ENCODE measurements around the gene PRKCB.

The PRKCB gene

DNA sequence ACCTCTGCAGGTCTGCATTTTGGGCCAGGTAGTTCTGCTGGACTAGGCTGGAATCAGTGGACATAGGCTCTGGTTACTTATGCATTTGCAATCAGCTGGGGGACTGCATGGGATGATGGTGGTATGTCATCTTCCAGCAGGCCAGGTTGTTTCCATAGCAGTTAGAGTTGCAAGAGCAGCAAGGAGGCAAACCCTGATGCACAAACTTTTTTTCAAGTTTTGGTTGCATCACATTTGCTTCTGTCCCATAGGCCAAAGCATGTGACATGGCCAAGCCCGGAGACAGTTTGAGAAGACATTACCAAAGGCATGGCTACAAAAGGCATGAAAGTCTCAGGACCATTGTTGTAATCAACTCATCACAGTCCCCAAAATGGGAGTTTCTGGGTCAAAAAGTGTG is 58.2 kb downstream of the PRKCB start:
- no peak for TF ChIP-seq REPIN1 (tag by site-specific recombination; IDR thresholded peaks at IDR 0.05; ENCODE audit: low read depth)
- no peak for TF ChIP-seq ZNF16 (tag by site-specific recombination; IDR thresholded peaks at IDR 0.05; ENCODE audit: low read depth)
- TF ChIP-seq, protein P1, sequence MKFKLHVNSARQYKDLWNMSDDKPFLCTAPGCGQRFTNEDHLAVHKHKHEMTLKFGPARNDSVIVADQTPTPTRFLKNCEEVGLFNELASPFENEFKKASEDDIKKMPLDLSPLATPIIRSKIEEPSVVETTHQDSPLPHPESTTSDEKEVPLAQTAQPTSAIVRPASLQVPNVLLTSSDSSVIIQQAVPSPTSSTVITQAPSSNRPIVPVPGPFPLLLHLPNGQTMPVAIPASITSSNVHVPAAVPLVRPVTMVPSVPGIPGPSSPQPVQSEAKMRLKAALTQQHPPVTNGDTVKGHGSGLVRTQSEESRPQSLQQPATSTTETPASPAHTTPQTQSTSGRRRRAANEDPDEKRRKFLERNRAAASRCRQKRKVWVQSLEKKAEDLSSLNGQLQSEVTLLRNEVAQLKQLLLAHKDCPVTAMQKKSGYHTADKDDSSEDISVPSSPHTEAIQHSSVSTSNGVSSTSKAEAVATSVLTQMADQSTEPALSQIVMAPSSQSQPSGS (tag by site-specific recombination; IDR thresholded peaks at IDR 0.05; ENCODE audit: low read depth) = no peak
- TF ChIP-seq ZNF114 (tag by site-specific recombination; IDR thresholded peaks at IDR 0.05) = no peak
- TF ChIP-seq, protein P2, sequence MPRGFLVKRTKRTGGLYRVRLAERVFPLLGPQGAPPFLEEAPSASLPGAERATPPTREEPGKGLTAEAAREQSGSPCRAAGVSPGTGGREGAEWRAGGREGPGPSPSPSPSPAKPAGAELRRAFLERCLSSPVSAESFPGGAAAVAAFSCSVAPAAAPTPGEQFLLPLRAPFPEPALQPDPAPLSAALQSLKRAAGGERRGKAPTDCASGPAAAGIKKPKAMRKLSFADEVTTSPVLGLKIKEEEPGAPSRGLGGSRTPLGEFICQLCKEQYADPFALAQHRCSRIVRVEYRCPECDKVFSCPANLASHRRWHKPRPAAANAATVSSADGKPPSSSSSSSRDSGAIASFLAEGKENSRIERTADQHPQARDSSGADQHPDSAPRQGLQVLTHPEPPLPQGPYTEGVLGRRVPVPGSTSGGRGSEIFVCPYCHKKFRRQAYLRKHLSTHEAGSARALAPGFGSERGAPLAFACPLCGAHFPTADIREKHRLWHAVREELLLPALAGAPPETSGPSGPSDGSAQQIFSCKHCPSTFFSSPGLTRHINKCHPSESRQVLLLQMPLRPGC (tag by site-specific recombination; IDR thresholded peaks at IDR 0.05) = no peak
- TF ChIP-seq GLI4 (tag by site-specific recombination; IDR thresholded peaks at IDR 0.05) = no peak
- no peak for TF ChIP-seq ZNF157 (tag by site-specific recombination; IDR thresholded peaks at IDR 0.05)
- TF ChIP-seq ZNF670 (tag by site-specific recombination; IDR thresholded peaks at IDR 0.05; ENCODE audit: low read depth) = no peak
- TF ChIP-seq, protein P3, sequence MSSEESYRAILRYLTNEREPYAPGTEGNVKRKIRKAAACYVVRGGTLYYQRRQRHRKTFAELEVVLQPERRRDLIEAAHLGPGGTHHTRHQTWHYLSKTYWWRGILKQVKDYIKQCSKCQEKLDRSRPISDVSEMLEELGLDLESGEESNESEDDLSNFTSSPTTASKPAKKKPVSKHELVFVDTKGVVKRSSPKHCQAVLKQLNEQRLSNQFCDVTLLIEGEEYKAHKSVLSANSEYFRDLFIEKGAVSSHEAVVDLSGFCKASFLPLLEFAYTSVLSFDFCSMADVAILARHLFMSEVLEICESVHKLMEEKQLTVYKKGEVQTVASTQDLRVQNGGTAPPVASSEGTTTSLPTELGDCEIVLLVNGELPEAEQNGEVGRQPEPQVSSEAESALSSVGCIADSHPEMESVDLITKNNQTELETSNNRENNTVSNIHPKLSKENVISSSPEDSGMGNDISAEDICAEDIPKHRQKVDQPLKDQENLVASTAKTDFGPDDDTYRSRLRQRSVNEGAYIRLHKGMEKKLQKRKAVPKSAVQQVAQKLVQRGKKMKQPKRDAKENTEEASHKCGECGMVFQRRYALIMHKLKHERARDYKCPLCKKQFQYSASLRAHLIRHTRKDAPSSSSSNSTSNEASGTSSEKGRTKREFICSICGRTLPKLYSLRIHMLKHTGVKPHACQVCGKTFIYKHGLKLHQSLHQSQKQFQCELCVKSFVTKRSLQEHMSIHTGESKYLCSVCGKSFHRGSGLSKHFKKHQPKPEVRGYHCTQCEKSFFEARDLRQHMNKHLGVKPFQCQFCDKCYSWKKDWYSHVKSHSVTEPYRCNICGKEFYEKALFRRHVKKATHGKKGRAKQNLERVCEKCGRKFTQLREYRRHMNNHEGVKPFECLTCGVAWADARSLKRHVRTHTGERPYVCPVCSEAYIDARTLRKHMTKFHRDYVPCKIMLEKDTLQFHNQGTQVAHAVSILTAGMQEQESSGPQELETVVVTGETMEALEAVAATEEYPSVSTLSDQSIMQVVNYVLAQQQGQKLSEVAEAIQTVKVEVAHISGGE (tag by site-specific recombination; conservative IDR thresholded peaks at IDR 0.05; ENCODE audit: low read depth) = no peak
- no peak for TF ChIP-seq ZNF292 (tag by site-specific recombination; IDR thresholded peaks at IDR 0.05; ENCODE audit: borderline replicate concordance, low read depth)
- no peak for TF ChIP-seq HOXD13 (CRISPR knock-in tag; IDR thresholded peaks at IDR 0.05; ENCODE audit: borderline replicate concordance)
- CTCF ChIA-PET = interaction anchor here (0.7 to 1.0 kb wide), 3 partner anchors 9 to 17 kb away, joined by 3 to 6 read pairs (median 3); no protein-coding TSS in a partner anchor
- Histone ChIP-seq H3K9me3 (ENCODE audit: control insufficient read depth, insufficient read depth, low read depth, low read length) (no peaks in the 10 kb centered on the region), H3K4me1 (ENCODE audit: control insufficient read depth, insufficient read depth, low read length) (no peaks in the 10 kb centered on the region), H3K36me3 (ENCODE audit: control insufficient read depth in 2 of 2, insufficient read depth in 1 of 2, low read length in 2 of 2) (no peaks in the 10 kb centered on the region), H3K4me3 (ENCODE audit: low read depth, low read length) (no peak overlapping the region), H3K27ac (ENCODE audit: extremely low read depth, low read depth, low read length) (no peak overlapping the region)
- POLR2A ChIA-PET = no interaction called here

DNA sequence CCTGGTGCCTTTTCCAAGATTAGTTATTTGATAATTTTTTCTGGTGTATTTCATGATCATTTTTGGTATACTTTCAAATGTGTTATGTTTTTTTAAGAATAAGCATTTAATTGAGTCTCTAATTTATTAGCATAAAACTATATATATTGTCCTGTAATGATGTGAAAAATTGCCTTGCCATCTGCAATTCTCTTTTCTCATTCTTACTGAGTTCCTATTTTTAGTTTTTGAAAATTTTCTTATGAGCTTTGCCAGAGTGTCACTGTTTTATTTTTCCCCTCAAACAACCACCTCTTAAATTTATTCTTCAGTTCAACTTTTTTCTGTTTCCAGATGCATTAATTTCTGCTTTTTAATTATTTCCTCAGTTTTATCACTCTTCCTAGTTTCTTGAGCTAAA is 59.3 kb downstream of the PRKCB start:
- Histone ChIP-seq H3K4me1 (ENCODE audit: control insufficient read depth, insufficient read depth, low read length) (no peaks in the 10 kb centered on the region), H3K27ac (ENCODE audit: extremely low read depth, low read depth, low read length) (no peak overlapping the region), H3K9me3 (ENCODE audit: control insufficient read depth, insufficient read depth, low read depth, low read length) (no peaks in the 10 kb centered on the region), H3K4me3 (ENCODE audit: low read depth, low read length) (no peak overlapping the region), H3K36me3 (ENCODE audit: control insufficient read depth in 2 of 2, insufficient read depth in 1 of 2, low read length in 2 of 2) (no peaks in the 10 kb centered on the region)
- POLR2A ChIA-PET = interaction anchor here (0.5 kb wide), 1 partner anchor 28 kb away, joined by 4 read pairs; no protein-coding TSS in a partner anchor
- CTCF ChIA-PET = no interaction called here
- TF ChIP-seq SCRT1 (tag by site-specific recombination; IDR thresholded peaks at IDR 0.05; ENCODE audit: borderline replicate concordance) = no peak
- no peak for TF ChIP-seq ZNF510 (tag by site-specific recombination; IDR thresholded peaks at IDR 0.05; ENCODE audit: insufficient replicate concordance)
- TF ChIP-seq, protein P4, sequence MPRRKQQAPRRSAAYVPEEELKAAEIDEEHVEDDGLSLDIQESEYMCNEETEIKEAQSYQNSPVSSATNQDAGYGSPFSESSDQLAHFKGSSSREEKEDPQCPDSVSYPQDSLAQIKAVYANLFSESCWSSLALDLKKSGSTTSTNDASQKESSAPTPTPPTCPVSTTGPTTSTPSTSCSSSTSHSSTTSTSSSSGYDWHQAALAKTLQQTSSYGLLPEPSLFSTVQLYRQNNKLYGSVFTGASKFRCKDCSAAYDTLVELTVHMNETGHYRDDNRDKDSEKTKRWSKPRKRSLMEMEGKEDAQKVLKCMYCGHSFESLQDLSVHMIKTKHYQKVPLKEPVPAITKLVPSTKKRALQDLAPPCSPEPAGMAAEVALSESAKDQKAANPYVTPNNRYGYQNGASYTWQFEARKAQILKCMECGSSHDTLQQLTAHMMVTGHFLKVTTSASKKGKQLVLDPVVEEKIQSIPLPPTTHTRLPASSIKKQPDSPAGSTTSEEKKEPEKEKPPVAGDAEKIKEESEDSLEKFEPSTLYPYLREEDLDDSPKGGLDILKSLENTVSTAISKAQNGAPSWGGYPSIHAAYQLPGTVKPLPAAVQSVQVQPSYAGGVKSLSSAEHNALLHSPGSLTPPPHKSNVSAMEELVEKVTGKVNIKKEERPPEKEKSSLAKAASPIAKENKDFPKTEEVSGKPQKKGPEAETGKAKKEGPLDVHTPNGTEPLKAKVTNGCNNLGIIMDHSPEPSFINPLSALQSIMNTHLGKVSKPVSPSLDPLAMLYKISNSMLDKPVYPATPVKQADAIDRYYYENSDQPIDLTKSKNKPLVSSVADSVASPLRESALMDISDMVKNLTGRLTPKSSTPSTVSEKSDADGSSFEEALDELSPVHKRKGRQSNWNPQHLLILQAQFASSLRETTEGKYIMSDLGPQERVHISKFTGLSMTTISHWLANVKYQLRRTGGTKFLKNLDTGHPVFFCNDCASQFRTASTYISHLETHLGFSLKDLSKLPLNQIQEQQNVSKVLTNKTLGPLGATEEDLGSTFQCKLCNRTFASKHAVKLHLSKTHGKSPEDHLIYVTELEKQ (tag by site-specific recombination; IDR thresholded peaks at IDR 0.05; ENCODE audit: borderline replicate concordance) = no peak
- no peak for TF ChIP-seq ZNF404 (tag by site-specific recombination; IDR thresholded peaks at IDR 0.05)
- TF ChIP-seq ZFP37 (tag by site-specific recombination; IDR thresholded peaks at IDR 0.05) = no peak
- TF ChIP-seq ZNF707 (tag by site-specific recombination; IDR thresholded peaks at IDR 0.05) = no peak

All from HEK293 (cell line).